Type B pancreatic cell (in vitro differentiated cells): ENCODE data around the gene ZNRF1. TPM values are rescaled to one million over a fixed set of nuclear protein-coding genes. Genes with fewer than 3 reads are reported as not detected.

Experiments
- DNase-seq: peaks from one replicate; pipeline ENCODE4 v3.0.0; 2021; ENCODE audit warnings: mixed read lengths; ENCODE audit not compliant: unreplicated experiment; ENCODE audit errors: extremely low spot score
- H3K27ac Mint-ChIP-seq: 2 replicates; pipeline ENCODE4 v1.8.0; 2021; ENCODE audit warnings: mild to moderate bottlenecking, mixed read lengths
- H3K27me3 Mint-ChIP-seq: 2 replicates; pipeline ENCODE4 v1.8.0; 2021; ENCODE audit warnings: mixed read lengths
- H3K36me3 Mint-ChIP-seq: 2 replicates; pipeline ENCODE4 v1.8.0; 2021; ENCODE audit warnings: mixed read lengths
- H3K4me1 Mint-ChIP-seq: one replicate; pipeline ENCODE4 v1.8.0; 2021; ENCODE audit warnings: mixed read lengths; ENCODE audit not compliant: unreplicated experiment
- H3K4me3 Mint-ChIP-seq: 2 replicates; pipeline ENCODE4 v1.8.0; 2021; ENCODE audit warnings: mild to moderate bottlenecking, mixed read lengths
- H3K9me3 Mint-ChIP-seq: 2 replicates; pipeline ENCODE4 v1.8.0; 2021; ENCODE audit warnings: mixed read lengths
- CTCF ChIP-seq: fragments of 200-600 bp; sonication (generic); conservative IDR thresholded peaks from 2 replicates; pipeline ENCODE4 v1.5.0; 2021; ENCODE audit warnings: antibody characterized with exemption, mild to moderate bottlenecking
- total RNA-seq: library from RNA; stranded (reverse); gene quantifications from 2 replicates; pipeline ENCODE4 v1.2.1, GENCODE V29; 2021; ENCODE audit warnings: low replicate concordance

Gene ZNRF1
- total RNA-seq, 1 donor from 2014 or later, result 49.2 TPM

GRCh38 chr16:75104836-75105235 lies 106.0 kb downstream of the ZNRF1 start:
- Mint-ChIP-seq H3K4me3 (no peak overlapping the region), H3K27me3 (no peaks in the 10 kb centered on the region), H3K36me3 (peaks cover 16% of the 10 kb centered on the region), H3K9me3 (no peaks in the 10 kb centered on the region), H3K4me1 (peaks cover 5% of the 10 kb centered on the region), H3K27ac (no peak overlapping the region)
- no peak for TF ChIP-seq CTCF
- no peak for DNase-seq

- Mint-ChIP-seq H3K4me3 (no peak overlapping the region), H3K9me3 (no peaks in the 10 kb centered on the region), H3K27me3 (no peaks in the 10 kb centered on the region), H3K4me1 (peaks cover 4% of the 10 kb centered on the region), H3K27ac (no peak overlapping the region), H3K36me3 (peaks cover 16% of the 10 kb centered on the region)
- no peak for TF ChIP-seq CTCF
- no peak for DNase-seq
Observed at GRCh38 chr16:75105306-75106061, 106.7 kb downstream of the ZNRF1 start.

GRCh38 chr16:75106351-75107274 lies 107.8 kb downstream of the ZNRF1 start:
- no peaks in the 10 kb centered on the region for H3K9me3 Mint-ChIP-seq
- no peaks in the 10 kb centered on the region for H3K27me3 Mint-ChIP-seq
- H3K4me1 Mint-ChIP-seq, result peaks cover 9% of the 10 kb centered on the region
- peaks cover 16% of the 10 kb centered on the region for H3K36me3 Mint-ChIP-seq
- no peak overlapping the region for H3K4me3 Mint-ChIP-seq
- H3K27ac Mint-ChIP-seq, result no peak overlapping the region
- DNase-seq, result no peak
- TF ChIP-seq CTCF, result no peak

- DNase-seq, result no peak
- Mint-ChIP-seq H3K4me1 (peaks cover 9% of the 10 kb centered on the region), H3K27ac (no peak overlapping the region)
Observed at GRCh38 chr16:75107505-75107904, 108.7 kb downstream of the ZNRF1 start.

More at GRCh38 chr16:75107505-75107904, 108.7 kb downstream of the ZNRF1 start:
- Mint-ChIP-seq H3K27me3 (no peaks in the 10 kb centered on the region), H3K4me3 (no peak overlapping the region), H3K36me3 (peaks cover 14% of the 10 kb centered on the region), H3K9me3 (no peaks in the 10 kb centered on the region)
- no peak for TF ChIP-seq CTCF
